ENCODE results near the gene DCAF11. TPM values are rescaled to one million over a fixed set of nuclear protein-coding genes. Genes with fewer than 3 reads are reported as not detected.
"Not testable (repeated sequence)": the region's sequence is repeated elsewhere in the genome, so short reads cannot be mapped to it uniquely, and the experiment has no call there.

Gene DCAF11
- polyA plus RNA-seq, 1 experiment, result 29.7 TPM

DNA sequence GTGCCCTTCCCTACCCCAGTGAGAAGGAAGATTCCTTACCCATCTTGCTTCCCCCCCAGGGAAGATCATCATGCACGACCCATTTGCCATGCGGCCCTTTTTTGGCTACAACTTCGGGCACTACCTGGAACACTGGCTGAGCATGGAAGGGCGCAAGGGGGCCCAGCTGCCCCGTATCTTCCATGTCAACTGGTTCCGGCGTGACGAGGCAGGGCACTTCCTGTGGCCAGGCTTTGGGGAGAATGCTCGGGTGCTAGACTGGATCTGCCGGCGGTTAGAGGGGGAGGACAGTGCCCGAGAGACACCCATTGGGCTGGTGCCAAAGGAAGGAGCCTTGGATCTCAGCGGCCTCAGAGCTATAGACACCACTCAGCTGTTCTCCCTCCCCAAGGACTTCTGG lies 11.1 kb upstream of the DCAF11 start:
- Histone ChIP-seq H3K4me3 (ENCODE audit: low read depth, low read length) (no peak overlapping the region), H3K27ac (ENCODE audit: low read depth, low read length) (no peak overlapping the region), H3K27me3 (ENCODE audit: control insufficient read depth, insufficient read depth, low read length) (no peaks in the 10 kb centered on the region), H3K9me3 (ENCODE audit: control insufficient read depth, insufficient read depth, low read length) (peaks cover 4% of the 10 kb centered on the region)
- DNase-seq (ENCODE audit: low read depth, low spot score), result no peak
- TF ChIP-seq, protein P1, sequence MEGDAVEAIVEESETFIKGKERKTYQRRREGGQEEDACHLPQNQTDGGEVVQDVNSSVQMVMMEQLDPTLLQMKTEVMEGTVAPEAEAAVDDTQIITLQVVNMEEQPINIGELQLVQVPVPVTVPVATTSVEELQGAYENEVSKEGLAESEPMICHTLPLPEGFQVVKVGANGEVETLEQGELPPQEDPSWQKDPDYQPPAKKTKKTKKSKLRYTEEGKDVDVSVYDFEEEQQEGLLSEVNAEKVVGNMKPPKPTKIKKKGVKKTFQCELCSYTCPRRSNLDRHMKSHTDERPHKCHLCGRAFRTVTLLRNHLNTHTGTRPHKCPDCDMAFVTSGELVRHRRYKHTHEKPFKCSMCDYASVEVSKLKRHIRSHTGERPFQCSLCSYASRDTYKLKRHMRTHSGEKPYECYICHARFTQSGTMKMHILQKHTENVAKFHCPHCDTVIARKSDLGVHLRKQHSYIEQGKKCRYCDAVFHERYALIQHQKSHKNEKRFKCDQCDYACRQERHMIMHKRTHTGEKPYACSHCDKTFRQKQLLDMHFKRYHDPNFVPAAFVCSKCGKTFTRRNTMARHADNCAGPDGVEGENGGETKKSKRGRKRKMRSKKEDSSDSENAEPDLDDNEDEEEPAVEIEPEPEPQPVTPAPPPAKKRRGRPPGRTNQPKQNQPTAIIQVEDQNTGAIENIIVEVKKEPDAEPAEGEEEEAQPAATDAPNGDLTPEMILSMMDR (IDR thresholded peaks at IDR 0.05; ENCODE audit: low read depth, low read length), result no peak
- ChIA-PET POLR2A (interaction anchor here (0.7 kb wide), 1 partner anchor 96 kb away, joined by 3 read pairs; no protein-coding TSS in a partner anchor), CTCF (interaction anchor here (10.7 kb wide), 1 partner anchor 9 kb away, joined by 212 read pairs; the partner anchor contains the start of gene PCK2)

DNA sequence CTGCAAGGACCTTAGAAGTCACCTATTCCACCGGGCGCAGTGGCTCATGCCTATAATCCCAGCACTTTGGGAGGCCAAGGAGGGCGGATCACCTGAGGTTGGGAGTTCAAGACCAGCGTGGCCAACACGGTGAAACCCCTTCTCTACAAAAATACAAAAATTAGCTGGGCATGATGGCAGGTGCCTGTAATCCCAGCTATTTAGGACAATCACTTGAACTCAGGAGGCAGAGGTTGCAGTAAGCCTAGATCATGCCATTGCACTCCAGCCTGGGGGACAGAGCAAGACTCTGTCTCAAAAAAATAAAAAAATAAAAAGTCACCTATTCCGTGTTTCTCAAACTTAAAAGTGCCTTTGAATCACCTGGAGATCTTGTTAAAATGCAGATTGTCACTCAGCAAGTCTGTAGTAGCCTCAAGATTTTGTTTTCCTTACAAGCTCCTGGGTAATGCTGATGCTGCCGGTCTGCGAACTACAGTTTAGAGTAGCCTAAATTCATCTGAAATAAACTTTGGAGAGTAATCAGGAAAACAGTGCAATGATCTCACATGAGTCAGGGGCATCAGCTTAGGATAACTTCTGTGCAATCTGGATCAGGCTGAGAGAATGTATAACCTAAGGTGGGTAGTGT lies 8.9 kb upstream of the DCAF11 start:
- ChIA-PET POLR2A (interaction anchor here (1.0 to 1.2 kb wide), 2 partner anchors 9 to 10 kb away, joined by 3 read pairs; partner anchors contain the start of genes DCAF11 and NRL), CTCF (interaction anchor here (1.2 to 10.7 kb wide), 4 partner anchors 9 to 48 kb away, joined by 4 to 212 read pairs (median 100); partner anchors contain the start of genes DCAF11, NRL and PCK2)
- H3K9me3 ChIP-seq (ENCODE audit: control insufficient read depth, insufficient read depth, low read length); DNase-seq (ENCODE audit: low read depth, low spot score); H3K4me3 ChIP-seq (ENCODE audit: low read depth, low read length); H3K27me3 ChIP-seq (ENCODE audit: control insufficient read depth, insufficient read depth, low read length); H3K27ac ChIP-seq (ENCODE audit: low read depth, low read length): not testable (repeated sequence)

DNA sequence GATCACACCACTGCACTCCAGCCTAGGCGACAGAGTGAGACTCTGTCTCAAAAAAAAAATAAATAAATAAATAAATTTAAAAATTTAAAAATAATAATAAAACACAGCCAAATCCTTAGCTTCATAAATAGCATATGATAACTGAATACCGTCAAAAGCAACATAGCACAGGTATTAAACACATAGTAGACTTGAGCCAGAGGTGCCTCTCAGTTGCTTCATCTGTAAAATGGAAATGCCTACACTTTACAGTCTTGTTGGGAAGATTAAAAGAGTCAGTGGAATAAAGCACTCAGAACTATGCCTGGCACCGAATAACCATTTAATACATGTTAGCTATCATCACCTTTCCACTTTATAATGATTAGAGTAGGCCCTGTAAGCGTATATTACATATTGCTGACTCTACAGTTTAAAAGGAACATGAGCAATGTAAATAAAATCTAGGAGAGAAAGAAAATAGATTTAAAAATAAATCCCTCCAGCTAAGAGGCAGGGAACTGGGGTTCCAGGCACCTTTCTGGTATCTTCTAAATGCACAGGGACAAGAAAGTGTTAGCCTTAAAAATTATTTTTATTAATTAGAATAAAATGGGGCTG lies 7.8 kb upstream of the DCAF11 start:
- Histone ChIP-seq H3K27me3 (ENCODE audit: control insufficient read depth, insufficient read depth, low read length) (no peaks in the 10 kb centered on the region), H3K4me3 (ENCODE audit: low read depth, low read length) (no peak overlapping the region), H3K27ac (ENCODE audit: low read depth, low read length) (no peak overlapping the region), H3K9me3 (ENCODE audit: control insufficient read depth, insufficient read depth, low read length) (peaks cover 4% of the 10 kb centered on the region)
- CTCF ChIA-PET, result interaction anchor here (0.6 to 10.7 kb wide), 11 partner anchors 8 to 201 kb away, joined by 3 to 212 read pairs (median 4); partner anchors contain the start of genes CIDEB, DCAF11, EMC9 and IRF9
- POLR2A ChIA-PET, result no interaction called here
- no peak for DNase-seq (ENCODE audit: low read depth, low spot score)
- TF ChIP-seq, protein P1 (IDR thresholded peaks at IDR 0.05; ENCODE audit: low read depth, low read length), result no peak

DNA sequence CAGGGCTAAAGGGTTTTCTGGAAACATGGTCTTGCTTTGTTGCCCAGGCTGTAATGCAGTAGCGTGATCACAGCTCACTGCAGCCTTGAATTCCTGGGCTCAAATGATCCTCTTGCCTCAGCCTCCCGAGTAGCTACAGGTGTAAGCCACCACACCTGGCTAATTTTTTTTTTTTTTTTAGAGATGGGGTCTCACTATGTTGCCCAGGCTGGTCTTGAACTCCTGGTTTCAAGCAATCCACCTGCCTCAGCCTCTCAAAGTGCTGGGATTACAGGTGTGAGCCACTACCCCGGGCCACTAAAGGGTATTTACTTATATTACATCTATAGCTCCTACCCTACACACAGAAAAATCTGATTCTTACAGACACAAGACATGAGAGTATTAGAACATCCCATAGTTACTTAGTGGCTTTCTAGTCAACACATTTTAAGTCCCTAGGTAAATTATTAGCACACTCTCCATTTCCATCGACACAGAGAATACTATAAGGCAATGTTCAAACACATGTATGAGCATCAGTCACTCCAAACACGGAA lies 6.2 kb upstream of the DCAF11 start:
- peaks cover 3% of the 10 kb centered on the region for H3K9me3 ChIP-seq (ENCODE audit: control insufficient read depth, insufficient read depth, low read length)
- CTCF ChIA-PET, result interaction anchor here (0.6 to 10.7 kb wide), 38 partner anchors 8 to 1169 kb away, joined by 3 to 212 read pairs (median 4); partner anchors contain the start of genes CARMIL3, CIDEB, DHRS4L2 and EMC9
- POLR2A ChIA-PET, result interaction anchor here (1.1 to 2.0 kb wide), 4 partner anchors 13 to 50 kb away, joined by 3 to 9 read pairs (median 4); partner anchors contain the start of genes EMC9 and PCK2
- H3K27me3 ChIP-seq (ENCODE audit: control insufficient read depth, insufficient read depth, low read length), result no peaks in the 10 kb centered on the region
- no peak for DNase-seq (ENCODE audit: low read depth, low spot score)
- no peak overlapping the region for H3K4me3 ChIP-seq (ENCODE audit: low read depth, low read length)
- H3K27ac ChIP-seq (ENCODE audit: low read depth, low read length), result no peak overlapping the region
- TF ChIP-seq, protein P1 (IDR thresholded peaks at IDR 0.05; ENCODE audit: low read depth, low read length), result no peak

DNA sequence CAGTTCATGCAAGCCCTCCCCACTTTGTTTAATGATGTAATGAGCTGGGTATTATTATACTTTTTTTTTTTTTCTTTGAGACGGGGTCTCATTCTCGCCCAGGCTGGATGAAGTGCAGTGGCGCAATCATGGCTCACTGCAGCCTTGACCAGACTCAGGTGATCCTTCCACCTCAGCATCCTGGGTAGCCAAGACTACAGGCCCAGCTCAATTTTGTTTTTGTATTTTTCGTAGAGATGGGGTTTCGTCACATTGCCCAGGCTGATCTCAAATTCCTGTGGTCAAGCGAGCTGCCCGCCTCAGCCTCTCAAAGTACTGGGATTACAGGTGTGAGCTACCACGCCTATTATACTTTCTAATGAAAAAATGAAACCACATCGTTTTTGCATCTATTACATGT lies 4.5 kb upstream of the DCAF11 start:
- no peaks in the 10 kb centered on the region for H3K27me3 ChIP-seq (ENCODE audit: control insufficient read depth, insufficient read depth, low read length)
- H3K9me3 ChIP-seq (ENCODE audit: control insufficient read depth, insufficient read depth, low read length), result no peaks in the 10 kb centered on the region
- CTCF ChIA-PET, result interaction anchor here (0.7 to 10.7 kb wide), 11 partner anchors 15 to 332 kb away, joined by 3 to 212 read pairs (median 5); partner anchors contain the start of genes CARMIL3, CIDEB, IRF9 and PCK2
- POLR2A ChIA-PET, result interaction anchor here (0.7 to 2.0 kb wide), 3 partner anchors 16 to 85 kb away, joined by 3 to 6 read pairs (median 3); partner anchors contain the start of genes PCK2 and TM9SF1
- no peak overlapping the region for H3K4me3 ChIP-seq (ENCODE audit: low read depth, low read length)
- DNase-seq (ENCODE audit: low read depth, low spot score), result no peak
- H3K27ac ChIP-seq (ENCODE audit: low read depth, low read length), result no peak overlapping the region
- TF ChIP-seq, protein P1 (IDR thresholded peaks at IDR 0.05; ENCODE audit: low read depth, low read length), result no peak
